Breast epithelium (tissue), 4 donors: ENCODE data around the gene A3GALT2. TPM values are rescaled to one million over a fixed set of nuclear protein-coding genes. Genes with fewer than 3 reads are reported as not detected.
A peak's percentile ranks its signal among the peaks of the same experiment; 100 is the strongest.

Experiments
- DNase-seq, 2 donors: peaks; one replicate each; pipeline ENCODE4 v3.0.0-alpha.2; 2019; ENCODE audit warnings: low spot score in 2 of 2
- H3K27ac ChIP-seq, 2 donors: fragments of 200-600 bp; sonication (generic) in 1 of 2; one replicate each; pipeline ENCODE4 v1.5.1; 2016 to 2019; ENCODE audit warnings: mild to moderate bottlenecking in 1 of 2
- H3K27me3 ChIP-seq, 2 donors: fragments of 200-600 bp; sonication (generic) in 1 of 2; one replicate each; pipeline versions ENCODE4 v1.5.1 to v1.6.0; 2017 to 2019; ENCODE audit warnings: control low read depth in 1 of 2, mild to moderate bottlenecking in 1 of 2
- H3K36me3 ChIP-seq: fragments of 200-600 bp; one replicate; pipeline ENCODE4 v1.5.1; 2019
- H3K4me1 ChIP-seq, 2 donors: fragments of 200-600 bp; sonication (generic); one replicate each; pipeline ENCODE4 v1.5.1; 2016 to 2019; ENCODE audit warnings: control low read depth in 1 of 2
- H3K4me3 ChIP-seq, 3 donors: fragments of 200-600 bp; sonication (generic); 1 replicate in 2 of 3; 2 replicates in 1 of 3; pipeline ENCODE4 v1.5.1; 2016 to 2019; ENCODE audit warnings: mild to moderate bottlenecking in 3 of 3, moderate library complexity in 2 of 3
- H3K9me3 ChIP-seq, 2 donors: fragments of 200-600 bp; sonication (generic) in 1 of 2; one replicate each; pipeline ENCODE4 v1.5.1; 2016 to 2019; ENCODE audit warnings: control low read depth in 1 of 2
- POLR2A ChIP-seq: fragments of 450-650 bp; IDR thresholded peaks from one replicate; pipeline ENCODE4 v1.6.1; 2016; ENCODE audit warnings: antibody characterized with exemption, mild to moderate bottlenecking, moderate library complexity
- POLR2AphosphoS5 ChIP-seq, 3 donors: sonication (generic); formaldehyde crosslinking; IDR thresholded peaks; one replicate each; pipeline ENCODE4 v1.6.1; 2017; ENCODE audit warnings: antibody characterized with exemption in 3 of 3
- intact Hi-C: fragments of 100-400 bp; cut with DNase I; formaldehyde crosslinking; loops from one replicate; pipeline ENCODE4 v1.15.1; 2023; ENCODE audit warnings: low total_unique reads
- total RNA-seq, 3 donors: library from RNA; depleted of rRNA; stranded (reverse); fragments of >200 nt; gene quantifications; one replicate each; pipeline ENCODE4 v1.1.0, GENCODE V29; 2016
- TF ChIP-seq, protein P1 (sequence below), 3 donors: fragments of 450-650 bp; IDR thresholded peaks; one replicate each; pipeline ENCODE4 v1.5.1; 2016 to 2017; ENCODE audit warnings: antibody characterized with exemption in 3 of 3, mild to moderate bottlenecking in 3 of 3, moderate library complexity in 3 of 3

The A3GALT2 gene
- total RNA-seq, 3 donors from 2014 or later: not detected

DNA sequence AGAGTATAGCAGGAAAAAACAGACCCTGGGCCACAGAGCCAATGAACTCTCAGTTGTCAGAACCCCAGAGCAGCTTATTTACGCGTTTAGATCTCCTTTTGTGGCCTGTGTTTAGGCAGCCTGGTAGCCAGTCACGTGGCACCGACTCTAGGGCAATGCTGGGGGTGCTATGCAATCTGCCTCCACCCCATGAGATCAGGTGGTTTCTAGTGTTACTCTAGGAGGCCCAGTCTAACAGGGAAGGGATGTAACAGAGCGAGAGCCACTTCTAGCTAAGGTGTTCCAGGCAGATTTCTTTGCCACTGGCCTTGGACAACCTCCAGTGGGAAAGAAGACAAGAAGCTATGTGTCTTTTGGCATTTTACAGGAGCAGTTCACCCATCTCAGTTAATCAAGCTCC, 12.0 kb upstream of the A3GALT2 start:
- Histone ChIP-seq H3K27me3 (no peaks in the 10 kb centered on the region), H3K27ac (peak overlapping the region; percentile 77 to 88), H3K4me3 (peak overlapping the region in 1 of 3 donors; percentile 48), H3K36me3 (peaks cover 4% of the 10 kb centered on the region), H3K9me3 (no peaks in the 10 kb centered on the region), H3K4me1 (peaks cover 17 to 47% of the 10 kb centered on the region in 2 donors)
- no peak for DNase-seq
- TF ChIP-seq, protein P1, sequence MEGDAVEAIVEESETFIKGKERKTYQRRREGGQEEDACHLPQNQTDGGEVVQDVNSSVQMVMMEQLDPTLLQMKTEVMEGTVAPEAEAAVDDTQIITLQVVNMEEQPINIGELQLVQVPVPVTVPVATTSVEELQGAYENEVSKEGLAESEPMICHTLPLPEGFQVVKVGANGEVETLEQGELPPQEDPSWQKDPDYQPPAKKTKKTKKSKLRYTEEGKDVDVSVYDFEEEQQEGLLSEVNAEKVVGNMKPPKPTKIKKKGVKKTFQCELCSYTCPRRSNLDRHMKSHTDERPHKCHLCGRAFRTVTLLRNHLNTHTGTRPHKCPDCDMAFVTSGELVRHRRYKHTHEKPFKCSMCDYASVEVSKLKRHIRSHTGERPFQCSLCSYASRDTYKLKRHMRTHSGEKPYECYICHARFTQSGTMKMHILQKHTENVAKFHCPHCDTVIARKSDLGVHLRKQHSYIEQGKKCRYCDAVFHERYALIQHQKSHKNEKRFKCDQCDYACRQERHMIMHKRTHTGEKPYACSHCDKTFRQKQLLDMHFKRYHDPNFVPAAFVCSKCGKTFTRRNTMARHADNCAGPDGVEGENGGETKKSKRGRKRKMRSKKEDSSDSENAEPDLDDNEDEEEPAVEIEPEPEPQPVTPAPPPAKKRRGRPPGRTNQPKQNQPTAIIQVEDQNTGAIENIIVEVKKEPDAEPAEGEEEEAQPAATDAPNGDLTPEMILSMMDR (IDR thresholded peaks at IDR 0.05): no peak
- TF ChIP-seq POLR2A (no peak), POLR2AphosphoS5 (IDR thresholded peaks at IDR 0.05) (no peak)
- intact Hi-C loops: no loop called here

DNA sequence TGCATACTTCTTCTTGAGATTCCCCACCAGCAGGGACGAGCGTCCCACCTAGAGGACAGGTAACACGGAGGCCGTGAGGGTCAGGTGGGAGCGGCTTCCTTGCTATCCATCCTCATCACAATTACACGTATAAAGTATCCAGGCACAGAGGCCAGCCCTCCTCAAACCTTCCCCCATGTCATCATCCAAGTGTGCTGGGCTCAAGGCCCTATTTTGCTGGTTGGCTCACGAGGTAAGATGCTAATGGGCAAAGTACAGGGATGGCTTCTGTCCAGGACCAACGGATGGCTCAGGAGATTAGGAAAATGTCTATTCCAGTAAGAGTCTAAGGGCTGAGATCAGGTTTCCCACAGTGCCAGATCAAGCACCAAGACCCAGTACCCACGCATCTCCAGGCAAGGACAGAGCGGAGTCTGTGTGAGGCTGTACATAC, 11.5 kb upstream of the A3GALT2 start:
- TF ChIP-seq POLR2A (no peak), POLR2AphosphoS5 (IDR thresholded peaks at IDR 0.05) (no peak)
- TF ChIP-seq, protein P1 (IDR thresholded peaks at IDR 0.05): no peak
- H3K27me3 ChIP-seq: no peaks in the 10 kb centered on the region
- H3K27ac ChIP-seq: peak overlapping the region; percentile 77 to 88
- H3K9me3 ChIP-seq: no peaks in the 10 kb centered on the region
- DNase-seq: peak in 1 of 2 donors; percentile 20
- peaks cover 4% of the 10 kb centered on the region for H3K36me3 ChIP-seq
- peaks cover 14 to 46% of the 10 kb centered on the region in 2 donors for H3K4me1 ChIP-seq
- H3K4me3 ChIP-seq: peak overlapping the region in 1 of 3 donors; percentile 48
- intact Hi-C loops: no loop called here

- H3K27ac ChIP-seq: peak overlapping the region; percentile 77 to 88
Measured at GRCh38 chr1:33331444-33332356, 10.8 kb upstream of the A3GALT2 start.

DNA sequence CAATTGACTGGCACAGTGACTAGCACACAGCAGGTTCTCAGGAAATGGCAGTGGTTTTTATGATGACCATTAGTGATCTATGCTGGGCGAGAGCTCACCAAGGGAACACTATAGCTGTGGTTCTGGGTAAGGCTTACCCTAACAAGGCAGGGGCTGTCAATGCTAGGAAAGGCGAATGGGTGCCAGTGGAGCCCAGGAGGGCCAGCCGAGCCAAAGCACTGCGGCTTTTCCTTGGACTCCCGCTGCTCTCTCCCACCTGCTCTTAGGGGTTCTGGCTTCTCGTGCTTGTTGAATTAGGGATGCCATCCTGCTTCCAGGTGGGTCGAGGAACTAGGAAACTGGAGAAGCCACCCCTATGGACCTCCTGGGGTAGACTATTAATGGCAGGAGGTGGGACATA, 10.0 kb upstream of the A3GALT2 start:
- Histone ChIP-seq H3K27me3 (no peaks in the 10 kb centered on the region), H3K36me3 (peaks cover 7% of the 10 kb centered on the region), H3K27ac (peak overlapping the region; percentile 14 to 88), H3K9me3 (no peaks in the 10 kb centered on the region), H3K4me3 (no peak overlapping the region), H3K4me1 (peaks cover 14 to 40% of the 10 kb centered on the region in 2 donors)
- TF ChIP-seq, protein P1 (IDR thresholded peaks at IDR 0.05): no peak
- no peak for TF ChIP-seq POLR2AphosphoS5 (IDR thresholded peaks at IDR 0.05)
- no peak for TF ChIP-seq POLR2A
- intact Hi-C loops: no loop called here
- DNase-seq: peak in 1 of 2 donors; percentile 6

More at GRCh38 chr1:33331444-33332356, 10.8 kb upstream of the A3GALT2 start:
- TF ChIP-seq, protein P1 (IDR thresholded peaks at IDR 0.05): no peak
- TF ChIP-seq POLR2AphosphoS5 (IDR thresholded peaks at IDR 0.05) (no peak), POLR2A (no peak)
- Histone ChIP-seq H3K36me3 (peaks cover 4% of the 10 kb centered on the region), H3K27me3 (no peaks in the 10 kb centered on the region), H3K9me3 (no peaks in the 10 kb centered on the region), H3K4me1 (peaks cover 14 to 40% of the 10 kb centered on the region in 2 donors), H3K4me3 (peak overlapping the region in 1 of 3 donors; percentile 48)
- peak in 1 of 2 donors; percentile 27 for DNase-seq
- intact Hi-C loops: no loop called here

GRCh38 chr1:33330361-33330890, 9.5 kb upstream of the A3GALT2 start:
- Histone ChIP-seq H3K27ac (peak overlapping the region; percentile 14 to 88), H3K9me3 (no peaks in the 10 kb centered on the region), H3K27me3 (no peaks in the 10 kb centered on the region), H3K4me1 (peaks cover 14 to 40% of the 10 kb centered on the region in 2 donors), H3K36me3 (peaks cover 12% of the 10 kb centered on the region), H3K4me3 (no peak overlapping the region)
- TF ChIP-seq, protein P1 (IDR thresholded peaks at IDR 0.05): no peak
- no peak for TF ChIP-seq POLR2A
- no peak for TF ChIP-seq POLR2AphosphoS5 (IDR thresholded peaks at IDR 0.05)
- peak in 1 of 2 donors; percentile 39 for DNase-seq
- intact Hi-C loops: no loop called here
